Memory B cell (primary cell): ENCODE data around the gene FZR1.

Experiments
- ATAC-seq: fragments of 150-1000 bp; cut with Tn5 transposase; 2 replicates; pipeline ENCODE4 v1.10.0; 2021; ENCODE audit warnings: low read depth, mild to moderate bottlenecking, moderate library complexity
- DNase-seq, 2 donors: peaks; one replicate each; pipeline ENCODE4 v3.0.0; 2022; ENCODE audit warnings: low spot score in 2 of 2
- H3K27ac Mint-ChIP-seq: one replicate; pipeline ENCODE4 v1.8.0; 2022; ENCODE audit warnings: mild to moderate bottlenecking, moderate library complexity, mixed read lengths
- H3K27me3 Mint-ChIP-seq: one replicate; pipeline ENCODE4 v1.8.0; 2022; ENCODE audit warnings: mixed read lengths
- H3K36me3 Mint-ChIP-seq: one replicate; pipeline ENCODE4 v1.8.0; 2022; ENCODE audit warnings: mild to moderate bottlenecking, mixed read lengths
- H3K4me1 Mint-ChIP-seq: one replicate; pipeline ENCODE4 v1.8.0; 2022; ENCODE audit warnings: mixed read lengths
- H3K4me3 Mint-ChIP-seq: one replicate; pipeline ENCODE4 v1.8.0; 2022; ENCODE audit warnings: mild to moderate bottlenecking, moderate library complexity, mixed read lengths
- H3K9me3 Mint-ChIP-seq: one replicate; pipeline ENCODE4 v1.8.0; 2022; ENCODE audit warnings: mixed read lengths

The FZR1 gene

DNA sequence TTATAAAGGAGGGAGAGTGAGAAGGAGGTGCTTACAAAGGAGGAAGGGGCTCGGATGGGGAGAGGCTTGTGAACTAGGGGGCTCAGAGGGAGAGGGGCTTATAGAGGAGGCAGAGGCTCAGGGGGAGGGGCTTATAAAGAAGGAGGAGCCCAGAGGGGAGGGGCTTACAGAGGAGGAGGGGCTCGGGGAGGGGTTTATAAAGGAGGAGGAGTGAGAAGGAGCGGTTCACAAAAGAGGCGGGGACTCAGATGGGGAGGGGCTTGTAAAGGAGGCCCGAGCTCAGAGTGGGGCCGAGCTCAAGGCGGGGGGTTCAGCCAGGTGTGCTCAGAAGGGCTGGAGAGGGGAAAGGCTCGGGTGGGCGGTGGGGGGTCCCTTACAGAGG, 26.3 kb upstream of the FZR1 start:
- Mint-ChIP-seq H3K4me3 (peak overlapping the region; percentile 19), H3K27ac (no peak overlapping the region), H3K27me3 (peaks cover 20% of the 10 kb centered on the region), H3K4me1 (peaks cover 21% of the 10 kb centered on the region), H3K9me3 (peaks cover 2% of the 10 kb centered on the region), H3K36me3 (peaks cover 3% of the 10 kb centered on the region)
- DNase-seq (peak; percentile 30 to 39), ATAC-seq (peak; percentile 56)

DNA sequence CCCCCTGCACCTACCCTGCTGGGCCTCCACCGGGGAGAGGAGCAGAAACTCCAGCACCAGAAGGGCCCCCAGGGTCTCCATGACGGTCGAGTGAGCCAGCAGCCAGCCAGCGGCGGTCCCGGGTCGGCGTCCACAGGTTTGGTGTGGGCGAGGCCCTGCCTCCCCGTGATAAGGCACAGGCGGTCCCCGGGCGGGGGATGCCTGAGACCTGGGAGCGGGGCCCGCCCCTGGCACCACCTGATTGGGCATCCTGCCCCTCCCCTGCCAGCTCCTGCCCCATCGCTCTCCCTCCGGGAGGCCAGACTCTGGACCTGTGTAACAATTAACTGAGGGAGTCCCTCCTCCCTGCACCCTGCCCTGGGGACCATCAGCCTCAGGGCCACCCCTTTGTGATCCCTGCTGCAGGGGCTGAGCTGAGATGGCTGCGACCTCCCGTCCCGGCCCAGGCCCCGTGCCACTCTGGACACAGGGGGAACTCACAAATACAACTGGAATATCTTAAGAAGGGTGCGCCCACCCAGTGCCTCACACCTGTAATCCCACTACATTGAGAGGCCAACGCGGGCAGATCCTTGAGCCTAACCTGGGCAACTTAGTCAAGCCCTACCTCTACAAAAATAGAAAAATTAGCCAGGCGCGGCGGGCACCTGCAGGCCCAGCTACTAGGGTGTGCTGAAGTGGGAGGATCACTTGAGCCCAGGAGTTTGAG, 25.6 kb upstream of the FZR1 start, which contains the start of gene SMIM24:
TSS of gene SMIM24 (minus strand) at position 143 of the 709 bp plus-strand sequence. CDS start at position 81, 62 bp downstream.
- Mint-ChIP-seq H3K27ac (no peak within 1 kb of the TSS), H3K36me3 (peaks cover 3% of the 10 kb centered on the region), H3K4me3 (peak within 1 kb of the TSS; percentile 19), H3K4me1 (peaks cover 23% of the 10 kb centered on the region), H3K27me3 (peaks cover 22% of the 10 kb centered on the region), H3K9me3 (peaks cover 2% of the 10 kb centered on the region)
- no peak for ATAC-seq
- no peak for DNase-seq

DNA sequence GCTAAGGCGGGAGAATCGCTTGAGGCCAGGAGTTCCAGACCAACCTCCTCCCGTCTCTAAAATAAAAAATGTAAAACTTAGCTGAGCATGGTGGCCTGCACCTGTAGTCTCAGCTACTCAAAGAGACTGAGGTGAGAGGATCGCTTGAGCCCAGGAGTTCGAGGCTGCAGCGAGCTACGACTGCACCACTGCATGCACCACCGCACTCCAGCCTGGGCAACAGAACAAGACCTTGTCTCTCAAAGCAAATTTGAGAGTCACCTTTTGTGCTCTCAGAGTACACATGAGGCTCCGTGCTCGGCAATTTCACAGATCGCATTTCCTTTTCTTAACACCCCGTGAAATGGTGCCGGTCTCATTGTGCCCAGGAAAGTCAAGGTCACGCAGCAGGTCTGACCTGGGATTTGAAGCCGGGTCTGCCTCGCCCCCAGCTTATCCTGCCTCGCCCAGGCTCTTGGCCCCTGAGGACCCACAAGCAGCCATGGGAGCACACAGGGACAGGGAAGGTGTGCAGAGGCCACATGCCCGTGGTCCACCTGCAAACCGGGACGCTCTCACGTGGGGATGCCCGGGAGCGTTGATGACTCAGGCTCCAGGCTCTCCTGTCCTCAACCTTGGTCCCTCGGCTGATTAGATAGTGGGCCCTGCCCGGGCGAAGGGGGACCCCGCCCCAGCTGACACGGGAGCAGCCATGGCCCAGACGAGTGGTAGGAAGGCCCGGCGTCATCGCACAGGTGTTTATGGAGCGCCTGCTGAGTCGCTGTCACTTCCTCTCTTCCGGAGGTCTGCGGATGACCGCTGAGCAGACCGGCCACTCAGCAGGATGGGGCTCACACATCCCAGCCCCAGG, 24.6 kb upstream of the FZR1 start:
- DNase-seq, result no peak
- H3K4me1 Mint-ChIP-seq, result peaks cover 23% of the 10 kb centered on the region
- no peak overlapping the region for H3K4me3 Mint-ChIP-seq

DNA sequence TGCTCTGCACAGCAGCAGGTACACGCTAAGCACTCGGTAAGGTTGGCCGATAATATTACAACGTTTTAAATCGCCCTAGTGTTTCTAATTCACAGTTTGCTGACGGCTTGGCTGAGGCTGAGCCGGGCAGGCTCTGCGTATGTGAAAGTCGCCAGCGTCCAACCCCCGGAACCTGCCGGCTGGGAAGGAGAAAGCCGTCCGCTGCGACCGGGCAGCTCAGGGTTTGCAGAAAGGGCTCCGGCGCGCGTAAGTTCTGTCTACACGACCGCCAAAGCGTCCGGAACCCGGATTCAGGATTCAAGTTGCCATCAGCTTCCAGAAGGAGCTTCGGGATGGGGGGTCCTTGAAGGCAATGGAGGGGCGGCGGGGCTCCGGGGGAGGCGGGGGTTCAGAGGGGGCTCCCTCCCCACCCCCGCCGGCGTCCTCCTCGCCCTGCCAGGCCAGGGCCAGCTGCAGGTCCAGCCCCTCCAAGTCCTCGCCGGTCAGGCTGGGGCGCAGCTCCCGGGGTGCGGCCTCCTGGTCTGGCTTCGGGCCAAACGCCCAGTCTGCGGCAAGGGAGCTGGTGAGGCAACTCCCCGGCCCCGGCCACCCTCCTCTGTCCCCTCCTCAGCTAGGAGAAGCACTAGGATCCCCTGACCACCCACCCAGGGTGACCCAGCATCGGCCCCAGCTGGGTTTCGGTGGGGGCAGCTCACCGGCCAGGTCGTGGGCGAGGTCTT, 23.4 kb upstream of the FZR1 start:
- H3K27ac Mint-ChIP-seq, result no peak overlapping the region
- ATAC-seq, result no peak
- H3K4me1 Mint-ChIP-seq, result peaks cover 23% of the 10 kb centered on the region
- peaks cover 22% of the 10 kb centered on the region for H3K27me3 Mint-ChIP-seq
- no peak for DNase-seq
- peaks cover 2% of the 10 kb centered on the region for H3K9me3 Mint-ChIP-seq
- peaks cover 6% of the 10 kb centered on the region for H3K36me3 Mint-ChIP-seq
- H3K4me3 Mint-ChIP-seq, result no peak overlapping the region

More for the DNA sequence above, 24.6 kb upstream of the FZR1 start:
- peaks cover 2% of the 10 kb centered on the region for H3K9me3 Mint-ChIP-seq
- H3K27ac Mint-ChIP-seq, result no peak overlapping the region
- no peak for ATAC-seq
- H3K27me3 Mint-ChIP-seq, result peaks cover 22% of the 10 kb centered on the region
- H3K36me3 Mint-ChIP-seq, result peaks cover 3% of the 10 kb centered on the region

DNA sequence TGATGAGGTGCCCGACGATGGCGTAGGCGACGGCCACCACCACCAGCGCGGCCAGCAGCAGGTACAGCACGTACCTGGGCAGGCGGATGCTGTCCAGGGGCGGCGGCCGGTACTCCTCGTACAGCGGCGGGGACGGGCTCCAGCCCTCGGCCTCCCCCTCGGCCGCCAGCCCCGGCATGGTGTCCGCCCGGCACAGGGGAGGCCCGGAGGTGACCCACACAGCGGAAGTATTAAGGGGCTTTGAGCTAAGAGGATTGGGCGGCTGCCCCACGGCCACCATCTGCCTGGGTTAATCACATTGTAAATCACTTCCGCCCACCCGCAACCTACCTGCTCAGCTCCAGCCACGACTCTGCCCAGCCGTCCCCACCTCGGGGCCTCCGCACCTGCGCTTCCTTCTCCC, 22.9 kb upstream of the FZR1 start, which contains the start of gene SMIM44:
TSS of gene SMIM44 (minus strand) at position 216 of the 403 bp plus-strand sequence. CDS start at position 178, 38 bp downstream.
- Mint-ChIP-seq H3K9me3 (peaks cover 2% of the 10 kb centered on the region), H3K4me1 (peaks cover 20% of the 10 kb centered on the region), H3K36me3 (peaks cover 6% of the 10 kb centered on the region), H3K27ac (no peak within 1 kb of the TSS), H3K27me3 (peaks cover 18% of the 10 kb centered on the region), H3K4me3 (no peak within 1 kb of the TSS)
- DNase-seq (no peak), ATAC-seq (no peak)

DNA sequence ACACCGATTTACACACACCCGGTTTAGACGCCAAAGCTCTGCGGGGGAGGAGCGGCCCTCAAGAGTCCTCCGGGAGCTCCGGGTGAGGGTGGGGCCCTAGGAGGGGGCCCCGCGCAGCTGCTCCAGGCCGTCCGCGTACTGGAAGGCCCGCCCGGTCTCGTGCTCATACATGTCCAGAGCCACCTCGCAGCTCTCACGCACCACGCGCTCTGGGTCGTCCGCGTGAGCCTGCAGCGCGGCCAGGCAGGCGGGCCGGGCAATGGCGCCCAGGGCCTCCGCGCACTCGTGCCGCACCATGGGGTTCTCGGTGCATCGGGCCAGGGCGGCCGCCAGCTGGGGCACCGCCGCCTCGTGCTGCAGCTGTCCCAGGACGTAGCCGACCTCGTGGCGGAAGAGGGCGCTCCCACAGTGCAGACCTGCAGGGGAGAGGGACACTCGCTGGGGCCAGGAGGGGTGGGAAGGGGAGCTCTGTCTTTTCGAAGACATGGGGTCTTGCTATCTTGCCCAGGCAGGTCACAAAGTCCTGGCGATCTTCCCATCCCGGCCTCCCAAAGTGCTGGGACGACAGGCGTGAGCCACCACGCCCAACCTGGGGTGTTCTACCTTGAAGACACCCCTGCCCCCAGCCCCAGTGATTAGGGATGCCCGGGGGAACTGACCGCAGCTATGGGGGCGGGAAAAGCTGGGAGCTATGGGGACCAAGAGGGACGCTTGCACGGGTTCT, 14.6 kb upstream of the FZR1 start:
- Mint-ChIP-seq H3K27ac (no peak overlapping the region), H3K9me3 (no peaks in the 10 kb centered on the region), H3K4me3 (no peak overlapping the region), H3K4me1 (peaks cover 2% of the 10 kb centered on the region), H3K27me3 (no peaks in the 10 kb centered on the region), H3K36me3 (peaks cover 21% of the 10 kb centered on the region)
- DNase-seq, result no peak
- no peak for ATAC-seq

DNA sequence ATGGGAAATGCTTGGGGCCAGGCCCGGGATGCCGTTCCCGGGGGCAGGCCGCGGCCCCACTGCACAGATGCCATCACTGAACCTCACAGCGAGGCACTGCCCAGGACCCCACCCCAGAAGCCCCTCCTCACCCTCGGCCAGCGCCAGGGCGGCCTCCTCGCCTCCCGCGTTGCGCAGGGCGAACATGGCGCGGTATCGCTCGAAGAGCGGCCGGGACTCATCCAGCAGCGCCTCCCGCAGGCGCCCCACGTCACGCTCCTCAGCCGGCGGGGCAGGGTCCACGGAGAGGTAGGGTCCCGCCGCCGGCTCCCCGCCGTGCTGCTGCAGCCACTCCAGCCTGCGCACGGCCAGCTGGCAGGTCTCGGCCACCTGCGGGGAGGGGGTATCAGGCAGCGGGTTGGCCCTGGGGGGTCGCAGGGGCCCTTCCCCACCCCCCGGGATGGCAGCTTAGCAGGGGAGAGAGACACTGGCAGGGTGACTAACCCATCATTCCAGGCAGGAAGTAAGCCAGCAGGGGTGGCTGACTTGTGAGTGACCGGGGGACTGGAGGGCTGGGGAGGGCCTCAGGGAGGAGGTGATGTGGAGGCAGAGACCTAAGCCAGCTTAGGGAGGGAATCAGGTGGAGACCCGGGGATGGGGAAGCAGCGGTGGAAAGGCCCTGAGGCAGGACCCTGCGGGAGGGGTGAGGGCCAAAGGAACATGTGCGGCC, 13.8 kb upstream of the FZR1 start:
- Mint-ChIP-seq H3K27me3 (no peaks in the 10 kb centered on the region), H3K9me3 (no peaks in the 10 kb centered on the region), H3K36me3 (peaks cover 19% of the 10 kb centered on the region), H3K27ac (no peak overlapping the region), H3K4me3 (no peak overlapping the region), H3K4me1 (peaks cover 2% of the 10 kb centered on the region)
- ATAC-seq (no peak), DNase-seq (no peak)

DNA sequence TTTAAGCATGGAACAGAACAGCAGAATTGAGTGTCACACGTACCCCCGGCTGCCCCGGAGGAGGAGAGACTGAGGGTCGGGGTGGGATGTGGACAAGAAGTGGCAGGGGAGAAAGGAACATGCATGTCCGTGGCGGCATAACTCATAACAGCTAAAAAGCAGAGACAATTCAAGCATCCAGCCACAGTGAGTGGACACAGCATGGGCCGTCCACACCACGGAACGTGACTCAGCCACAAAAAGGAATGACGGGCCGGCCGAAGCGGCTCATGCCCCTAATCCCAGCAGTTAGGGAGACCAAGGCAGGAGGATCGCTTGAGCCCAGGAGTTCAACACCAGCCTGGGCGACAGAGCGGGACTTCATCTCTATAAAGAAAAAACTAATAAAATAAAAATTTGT, 13.2 kb upstream of the FZR1 start:
- H3K27me3 Mint-ChIP-seq, result no peaks in the 10 kb centered on the region
- peaks cover 3% of the 10 kb centered on the region for H3K4me1 Mint-ChIP-seq
- no peaks in the 10 kb centered on the region for H3K9me3 Mint-ChIP-seq
- no peak for DNase-seq
- ATAC-seq, result no peak
- no peak overlapping the region for H3K4me3 Mint-ChIP-seq
- H3K27ac Mint-ChIP-seq, result no peak overlapping the region
- H3K36me3 Mint-ChIP-seq, result peaks cover 20% of the 10 kb centered on the region

DNA sequence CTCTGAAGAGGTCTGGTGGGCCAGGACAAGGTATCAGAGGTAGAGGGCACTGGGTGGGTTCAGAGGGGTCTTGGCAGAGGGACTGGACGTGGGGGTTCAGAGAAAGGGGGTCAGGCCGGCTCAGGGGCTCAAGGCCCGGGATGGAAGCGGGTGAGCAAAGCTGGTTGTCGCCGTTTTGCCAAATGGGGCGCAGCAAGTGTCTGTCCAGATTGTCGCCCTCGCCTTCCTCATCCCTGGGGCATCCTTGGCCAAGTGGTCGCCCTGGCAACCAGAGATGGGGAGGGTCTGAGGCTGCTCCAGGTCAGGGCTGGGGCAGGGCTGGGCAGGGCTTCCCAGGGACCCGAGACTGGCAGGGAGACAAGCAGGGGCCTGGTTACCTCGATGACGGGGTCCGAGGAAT, 12.5 kb upstream of the FZR1 start:
- Mint-ChIP-seq H3K4me3 (no peak overlapping the region), H3K36me3 (peaks cover 22% of the 10 kb centered on the region), H3K27me3 (no peaks in the 10 kb centered on the region), H3K27ac (no peak overlapping the region), H3K9me3 (no peaks in the 10 kb centered on the region), H3K4me1 (peaks cover 5% of the 10 kb centered on the region)
- DNase-seq (no peak), ATAC-seq (no peak)

DNA sequence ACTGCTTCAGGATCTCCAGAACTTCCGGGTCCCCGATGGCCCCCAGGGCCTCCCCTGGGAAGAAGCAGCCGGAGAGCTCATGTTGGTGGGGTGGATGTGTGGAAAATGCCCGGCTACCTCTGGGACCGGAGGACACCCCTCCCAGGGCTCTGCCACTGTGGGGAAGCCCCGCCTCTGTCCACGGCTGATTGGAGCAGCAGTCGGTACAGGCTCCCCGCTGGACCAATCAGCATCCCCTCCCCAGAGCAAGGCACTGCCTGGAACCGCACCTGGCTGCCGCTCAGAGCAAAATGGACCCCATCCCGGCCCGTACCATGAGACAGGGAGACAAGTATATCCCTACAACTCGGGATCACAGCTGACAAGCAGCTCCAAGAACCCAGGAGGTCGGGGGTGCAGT, 12.1 kb upstream of the FZR1 start:
- ATAC-seq, result no peak
- DNase-seq, result no peak
- Mint-ChIP-seq H3K36me3 (peaks cover 22% of the 10 kb centered on the region), H3K27me3 (no peaks in the 10 kb centered on the region), H3K4me1 (peaks cover 6% of the 10 kb centered on the region), H3K4me3 (no peak overlapping the region), H3K27ac (no peak overlapping the region), H3K9me3 (no peaks in the 10 kb centered on the region)

DNA sequence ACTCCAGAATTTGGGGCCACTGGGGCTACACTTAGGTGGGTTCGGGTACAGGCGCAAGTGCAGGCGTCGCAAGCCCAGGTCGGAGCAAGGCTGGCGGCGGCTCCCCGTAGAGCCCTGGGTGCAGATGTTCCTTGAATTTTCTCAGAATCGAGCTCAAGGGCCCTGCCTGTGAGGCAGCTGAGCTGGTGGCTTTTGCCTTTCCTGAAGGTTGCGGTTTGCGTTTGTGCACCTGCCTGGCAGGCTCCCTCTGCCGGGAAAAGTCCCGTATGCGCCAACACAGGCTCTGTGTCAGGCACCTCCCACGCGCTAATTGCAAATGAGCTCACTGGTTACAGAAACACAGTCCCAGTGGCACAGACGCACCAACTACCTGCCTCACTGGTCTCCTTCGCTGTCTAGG, 11.6 kb upstream of the FZR1 start:
- DNase-seq (no peak), ATAC-seq (no peak)
- Mint-ChIP-seq H3K27ac (no peak overlapping the region), H3K27me3 (no peaks in the 10 kb centered on the region), H3K4me3 (no peak overlapping the region), H3K4me1 (peaks cover 9% of the 10 kb centered on the region), H3K36me3 (peaks cover 22% of the 10 kb centered on the region), H3K9me3 (no peaks in the 10 kb centered on the region)

DNA sequence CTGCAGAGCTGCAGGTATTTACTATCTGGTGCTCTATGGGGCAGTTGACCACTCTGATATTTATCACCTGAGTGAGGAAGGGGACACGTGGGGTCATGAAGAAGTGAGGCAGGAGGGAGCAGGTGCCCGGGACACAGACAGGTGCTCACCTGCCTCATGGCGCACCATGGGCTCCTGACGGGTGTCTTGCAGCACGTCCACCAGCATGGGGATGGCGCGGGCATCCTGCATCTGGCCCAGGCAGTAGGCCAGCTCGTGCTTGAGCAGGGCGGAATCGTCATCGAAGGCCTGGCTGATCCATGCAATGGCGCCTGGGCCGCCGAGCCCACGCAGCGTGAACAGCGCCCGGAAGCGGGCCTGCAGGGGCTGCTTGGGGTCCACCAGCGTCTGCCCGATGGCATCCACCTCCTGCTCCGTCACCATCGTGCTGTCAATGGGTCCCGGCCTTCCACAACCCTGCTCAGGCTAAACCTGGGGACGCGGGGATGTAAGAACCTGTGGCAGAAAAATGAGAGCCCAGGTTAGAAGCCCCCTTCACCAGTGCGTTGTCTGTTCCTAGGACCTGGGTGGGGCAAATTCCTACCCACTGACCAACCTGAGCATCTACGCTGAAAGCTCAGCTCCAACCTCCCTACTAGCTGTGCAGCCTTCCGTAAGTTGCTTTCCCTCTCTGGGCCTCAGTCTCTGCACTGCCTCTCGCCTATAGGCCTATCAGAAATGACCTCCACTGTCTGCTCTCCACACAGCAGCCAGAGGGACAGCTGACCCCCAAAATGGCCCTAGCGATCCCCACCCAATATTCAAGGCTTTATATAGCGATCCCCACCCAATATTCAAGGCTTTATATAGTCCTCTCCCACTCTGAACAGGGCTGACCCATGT, 9.5 kb upstream of the FZR1 start:
- Mint-ChIP-seq H3K27ac (no peak overlapping the region), H3K27me3 (no peaks in the 10 kb centered on the region), H3K4me1 (peaks cover 11% of the 10 kb centered on the region), H3K9me3 (no peaks in the 10 kb centered on the region), H3K4me3 (no peak overlapping the region), H3K36me3 (peaks cover 19% of the 10 kb centered on the region)
- no peak for ATAC-seq
- no peak for DNase-seq
